KOPT-K1 (cell line): ENCODE data around the gene PPME1.
A peak's percentile ranks its signal among the peaks of the same experiment; 100 is the strongest.

ENCODE experiments used
- H3K27ac ChIP-seq: fragments of 200-600 bp; sonication (generic); 2 replicates; pipeline ENCODE4 v1.5.1; 2016; ENCODE audit warnings: antibody characterized with exemption, mild to moderate bottlenecking, low read depth, low read length; ENCODE audit not compliant: poor library complexity, severe bottlenecking
- H3K36me3 ChIP-seq: fragments of 200-600 bp; sonication (generic); 2 replicates; pipeline ENCODE4 v1.5.1; 2017; ENCODE audit warnings: antibody characterized with exemption, mild to moderate bottlenecking, low read length, moderate library complexity; ENCODE audit not compliant: insufficient read depth
- H3K9me3 ChIP-seq: fragments of 200-600 bp; sonication (generic); 2 replicates; pipeline ENCODE4 v1.5.1; 2017; ENCODE audit warnings: antibody characterized with exemption, low read length, mild to moderate bottlenecking; ENCODE audit not compliant: insufficient read depth, poor library complexity, severe bottlenecking

The PPME1 gene

DNA sequence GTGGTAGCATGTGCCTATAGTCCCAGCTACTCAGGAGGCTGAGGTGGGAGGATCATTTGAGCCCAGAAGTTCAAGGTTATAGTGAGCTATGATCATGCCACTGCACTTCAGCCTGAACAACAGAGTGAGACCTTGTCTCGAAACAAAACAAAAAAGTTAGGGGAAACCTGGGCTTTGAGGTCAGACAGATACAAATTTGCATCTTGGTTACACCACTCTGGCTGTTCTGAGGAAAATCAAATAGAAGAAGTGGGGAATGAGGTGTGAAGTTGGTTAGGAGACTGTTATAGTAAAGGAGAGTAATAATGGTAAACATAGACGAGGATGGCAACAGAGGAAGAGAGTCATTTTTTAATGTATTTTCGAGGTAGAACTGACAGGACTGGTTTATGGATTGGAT is 62.6 kb downstream of the PPME1 start:
- Histone ChIP-seq H3K36me3 (peaks cover 73% of the 10 kb centered on the region), H3K27ac (no peak overlapping the region), H3K9me3 (no peaks in the 10 kb centered on the region)

DNA sequence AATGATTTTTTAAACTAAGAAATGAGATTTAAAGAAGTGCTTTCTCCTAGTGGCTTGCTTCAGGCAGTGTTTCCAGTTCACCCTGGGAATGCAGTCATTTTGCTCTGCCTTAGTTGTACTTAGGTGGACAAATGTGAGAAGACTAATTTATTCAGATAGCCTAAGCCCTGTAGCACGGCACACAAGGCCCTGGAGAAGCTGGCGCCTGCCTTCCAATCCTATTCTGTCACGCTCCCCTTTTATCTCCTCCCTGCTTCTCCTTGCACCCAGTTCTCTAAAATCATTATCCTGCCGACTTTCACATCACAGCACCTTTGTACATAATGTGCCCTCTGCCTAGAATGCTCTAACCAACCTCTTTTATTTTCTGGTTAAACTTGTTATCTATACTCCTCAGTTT is 64.0 kb downstream of the PPME1 start:
- H3K9me3 ChIP-seq, result no peaks in the 10 kb centered on the region
- H3K27ac ChIP-seq, result no peak overlapping the region
- H3K36me3 ChIP-seq, result peaks cover 84% of the 10 kb centered on the region

DNA sequence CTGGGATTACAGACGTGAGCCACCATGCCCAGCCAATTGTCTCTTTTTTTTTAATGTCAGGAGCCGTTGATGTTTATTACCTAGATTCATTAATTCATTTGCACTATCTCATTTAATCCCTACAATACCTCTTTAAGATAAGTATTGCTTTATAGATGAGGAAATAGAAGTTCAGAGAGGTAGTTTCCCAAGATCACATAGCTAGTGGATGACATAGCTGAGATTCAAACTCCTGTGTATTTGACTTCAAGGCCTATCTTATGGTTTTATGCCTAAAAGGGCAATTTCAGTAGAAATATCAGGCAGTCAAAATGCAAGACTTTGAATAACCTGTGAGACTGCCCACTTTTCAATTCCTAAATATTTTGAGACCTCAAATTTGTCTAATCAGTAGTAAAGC is 66.5 kb downstream of the PPME1 start:
- Histone ChIP-seq H3K27ac (no peak overlapping the region), H3K9me3 (no peaks in the 10 kb centered on the region), H3K36me3 (peaks cover 90% of the 10 kb centered on the region)

DNA sequence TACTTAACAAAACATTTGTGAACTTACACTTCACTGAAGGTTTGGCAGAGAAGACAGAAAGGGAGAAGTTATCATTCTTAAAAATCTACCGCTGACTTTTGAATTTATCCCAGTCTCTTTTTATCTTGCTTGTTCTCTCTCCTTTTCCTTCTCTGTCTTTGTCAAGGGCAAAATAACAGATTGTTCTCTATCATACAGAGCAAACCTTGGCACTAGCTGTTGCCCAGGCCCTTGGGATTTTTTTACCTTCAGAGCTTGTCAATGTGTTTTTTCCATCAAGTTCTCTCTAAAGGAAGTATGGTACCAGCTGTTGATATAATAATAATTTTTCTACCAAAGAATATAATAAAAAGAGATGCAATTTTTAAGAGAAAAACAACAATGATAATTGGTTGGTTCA is 67.2 kb downstream of the PPME1 start:
- Histone ChIP-seq H3K36me3 (peaks cover 92% of the 10 kb centered on the region), H3K9me3 (no peaks in the 10 kb centered on the region), H3K27ac (no peak overlapping the region)

DNA sequence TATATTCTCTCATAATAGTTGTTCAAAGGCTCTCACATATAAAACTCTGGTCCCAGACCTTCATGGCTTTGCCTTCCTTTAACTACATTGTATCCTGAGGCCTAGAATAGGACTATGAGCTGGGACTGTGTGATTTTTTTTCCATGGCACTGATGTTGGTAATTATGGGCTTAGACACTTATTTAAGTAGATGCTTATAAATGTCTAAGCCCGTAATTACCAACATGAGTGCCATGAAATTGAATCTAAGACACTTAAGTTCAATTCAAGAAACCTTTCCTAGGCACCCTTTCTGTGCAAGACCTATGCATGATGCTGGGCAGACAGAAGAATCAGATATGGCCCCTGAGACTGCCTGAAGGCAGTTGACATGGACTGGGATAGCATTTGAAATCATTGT is 77.4 kb downstream of the PPME1 start:
- H3K27ac ChIP-seq, result no peak overlapping the region
- H3K9me3 ChIP-seq, result no peaks in the 10 kb centered on the region
- H3K36me3 ChIP-seq, result peaks cover 96% of the 10 kb centered on the region

DNA sequence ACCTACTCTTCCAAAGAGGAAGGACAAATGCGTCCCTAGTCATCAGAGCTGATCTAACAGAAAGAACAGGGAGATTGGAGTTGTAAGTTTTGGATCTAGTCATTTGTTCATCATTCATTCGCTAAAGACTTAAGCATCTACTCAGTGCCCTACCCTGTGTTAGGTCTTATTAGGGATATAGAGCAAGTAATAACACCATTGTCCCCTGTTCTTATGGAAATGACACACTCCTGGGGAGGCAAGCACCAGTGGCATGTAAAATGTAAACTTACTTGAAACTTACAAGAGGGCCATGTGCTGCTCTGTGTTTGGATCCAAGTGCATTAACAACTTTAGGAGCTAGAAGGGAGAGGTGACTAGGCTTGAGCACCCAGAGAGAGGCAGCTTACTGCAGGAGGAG is 78.4 kb downstream of the PPME1 start:
- no peaks in the 10 kb centered on the region for H3K9me3 ChIP-seq
- peaks cover 96% of the 10 kb centered on the region for H3K36me3 ChIP-seq
- H3K27ac ChIP-seq, result no peak overlapping the region

DNA sequence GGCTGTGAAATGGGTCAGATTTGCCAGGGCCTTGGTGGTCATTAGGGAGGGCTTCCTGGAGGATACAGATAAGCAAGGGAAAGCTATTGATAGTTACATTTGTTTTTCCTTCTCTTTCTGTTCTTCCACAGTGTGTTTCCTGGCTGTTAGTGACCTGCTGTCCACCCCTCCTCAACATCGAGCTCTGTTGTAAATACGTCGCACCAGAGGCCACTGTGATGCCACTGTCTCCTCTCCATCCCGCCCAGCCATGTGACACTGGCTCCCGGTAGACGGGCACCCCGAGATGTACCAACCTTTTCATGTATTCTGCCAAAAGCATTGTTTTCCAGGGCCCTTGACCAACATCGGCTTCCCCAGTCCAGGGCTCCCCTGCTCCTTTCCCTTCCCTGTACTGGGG is 82.3 kb downstream of the PPME1 start:
- Histone ChIP-seq H3K36me3 (peaks cover 83% of the 10 kb centered on the region), H3K9me3 (no peaks in the 10 kb centered on the region), H3K27ac (no peak overlapping the region)

DNA sequence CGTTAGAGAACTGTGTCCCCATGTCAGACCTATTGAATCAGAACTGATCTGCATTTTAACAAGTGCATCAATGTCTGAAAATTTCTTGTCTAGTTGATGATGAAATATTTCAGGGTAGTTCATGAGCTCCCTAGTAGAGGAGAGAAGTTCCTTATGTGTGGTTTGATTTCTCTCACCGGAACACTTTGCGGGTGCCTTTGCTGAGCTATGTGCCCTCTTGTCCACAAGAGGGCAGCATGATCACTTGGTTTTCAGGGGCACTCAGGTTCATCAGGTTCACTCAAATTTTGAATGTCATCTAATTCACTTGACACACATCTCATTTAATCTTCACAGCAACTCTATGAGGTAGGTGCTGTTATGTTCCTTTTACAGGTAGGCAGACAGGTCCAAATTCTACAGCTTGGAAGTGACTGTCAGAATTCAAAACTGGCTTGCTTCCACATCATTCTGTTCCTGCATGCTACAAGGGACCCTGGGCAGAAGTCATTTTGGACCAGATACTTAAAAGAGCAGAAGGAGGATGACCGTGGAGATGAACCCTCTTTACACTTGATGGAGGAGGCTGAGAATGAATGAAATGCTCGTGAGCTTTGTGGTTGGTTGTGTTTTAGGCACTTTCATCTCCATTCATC is 84.8 kb downstream of the PPME1 start:
- H3K27ac ChIP-seq, result no peak overlapping the region
- peaks cover 58% of the 10 kb centered on the region for H3K36me3 ChIP-seq

DNA sequence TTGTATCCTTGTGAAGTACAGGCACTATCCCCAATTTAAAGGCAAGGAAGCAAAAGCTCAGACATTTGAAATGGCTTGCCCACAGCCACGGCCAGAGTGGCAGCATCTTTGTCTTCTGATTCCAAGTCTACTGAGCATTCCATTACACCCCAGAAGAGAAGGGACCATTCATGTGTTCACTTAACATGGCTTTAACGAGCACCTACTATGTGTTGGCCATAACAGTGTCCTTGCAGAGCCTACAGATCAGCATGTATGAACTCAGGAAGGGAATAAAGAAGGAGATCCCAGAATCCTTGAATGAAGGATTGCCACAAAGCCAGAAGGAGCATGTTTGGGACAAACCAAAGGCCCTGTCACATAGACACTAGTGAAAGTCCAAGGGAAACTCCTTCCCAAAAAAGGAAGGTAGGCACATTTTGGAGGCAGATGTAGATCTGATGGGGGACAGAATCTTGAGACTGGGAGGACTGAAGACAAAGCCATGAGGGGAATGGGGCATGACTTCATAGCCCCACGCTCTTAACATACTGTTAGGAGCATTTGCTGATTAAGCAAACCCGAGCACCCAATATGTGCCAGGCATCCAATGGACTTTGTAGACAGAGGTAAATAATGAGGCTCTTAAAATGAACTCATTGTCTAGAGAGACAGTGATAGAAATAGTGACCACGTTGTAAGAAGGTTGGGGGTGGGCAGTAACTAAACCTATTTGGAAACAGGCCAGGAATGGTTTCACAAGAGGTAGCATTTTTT is 85.5 kb downstream of the PPME1 start:
- H3K36me3 ChIP-seq, result peaks cover 51% of the 10 kb centered on the region
- no peak overlapping the region for H3K27ac ChIP-seq
- peaks cover 8% of the 10 kb centered on the region for H3K9me3 ChIP-seq

More for the DNA sequence above, 84.8 kb downstream of the PPME1 start:
- peaks cover 3% of the 10 kb centered on the region for H3K9me3 ChIP-seq

DNA sequence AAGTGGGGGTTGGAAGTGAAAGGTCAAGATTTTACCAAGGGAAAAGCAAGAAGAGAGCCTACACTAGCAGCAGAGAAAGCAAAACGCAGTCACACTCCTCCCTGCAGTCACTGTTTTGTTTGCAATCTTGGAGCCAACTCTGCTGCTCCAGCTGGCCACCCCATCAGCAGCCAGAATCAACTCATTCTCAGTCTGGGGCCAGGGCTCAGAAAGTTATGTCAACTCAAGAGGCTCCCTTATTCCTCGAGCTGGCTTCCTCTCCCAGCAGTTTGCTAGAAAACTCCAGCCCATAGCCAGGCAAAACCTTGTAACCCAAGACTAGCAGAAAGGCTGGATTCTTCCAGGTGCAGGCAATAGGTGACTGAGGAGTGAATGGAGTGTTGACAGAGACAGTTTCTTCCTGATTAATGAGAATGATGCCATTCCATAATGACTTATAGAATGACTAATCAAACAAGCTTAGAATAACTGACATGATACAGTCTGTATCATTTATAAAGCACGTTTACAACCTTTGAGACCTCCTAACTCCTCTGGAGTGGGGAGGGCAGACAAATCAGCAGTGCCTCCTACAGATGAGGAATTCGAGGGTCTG is 87.0 kb downstream of the PPME1 start:
- no peak overlapping the region for H3K27ac ChIP-seq
- peaks cover 8% of the 10 kb centered on the region for H3K9me3 ChIP-seq
- peaks cover 36% of the 10 kb centered on the region for H3K36me3 ChIP-seq

DNA sequence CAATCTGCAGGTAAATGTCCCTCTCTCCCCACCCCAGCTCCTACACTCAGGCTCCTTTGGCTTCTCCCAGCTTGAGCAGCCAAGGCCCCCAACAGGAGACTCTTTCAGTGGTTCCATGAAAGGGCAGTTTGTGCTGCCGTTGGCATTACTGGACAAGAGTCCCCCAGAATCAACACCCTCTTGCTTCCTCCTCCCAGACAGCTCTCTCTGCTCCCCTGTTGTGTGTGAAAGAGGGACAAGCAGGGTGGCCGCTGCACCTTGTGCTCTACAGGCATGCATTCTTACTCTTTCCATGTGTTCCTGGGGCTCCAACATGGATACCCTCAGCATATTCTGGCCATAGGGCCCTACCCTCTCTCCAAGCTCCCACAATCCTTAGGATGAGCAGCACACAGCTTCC is 91.6 kb downstream of the PPME1 start:
- no peak overlapping the region for H3K27ac ChIP-seq
- H3K36me3 ChIP-seq, result no peaks in the 10 kb centered on the region

DNA sequence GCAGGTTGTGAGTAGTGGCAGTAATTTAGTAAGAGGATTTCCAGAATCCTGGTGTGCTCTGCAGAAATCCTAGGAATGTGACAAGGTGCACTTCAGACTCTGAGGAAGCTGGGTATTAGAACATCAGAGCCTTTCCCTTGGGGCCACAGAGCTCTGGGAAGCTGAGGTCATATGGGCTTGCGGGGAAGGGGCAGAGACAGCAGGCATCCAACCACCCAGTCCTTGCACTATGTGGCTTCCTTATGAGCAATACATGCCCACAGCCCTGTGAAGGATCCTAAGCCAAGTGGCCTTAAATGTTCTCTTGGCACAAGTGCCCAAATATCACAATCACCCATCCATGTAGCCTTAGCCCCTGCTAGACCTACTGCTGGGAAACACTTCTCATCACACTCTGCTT is 94.2 kb downstream of the PPME1 start:
- H3K9me3 ChIP-seq, result peaks cover 8% of the 10 kb centered on the region
- no peaks in the 10 kb centered on the region for H3K36me3 ChIP-seq
- no peak overlapping the region for H3K27ac ChIP-seq

More for the DNA sequence above, 91.6 kb downstream of the PPME1 start:
- peaks cover 8% of the 10 kb centered on the region for H3K9me3 ChIP-seq

DNA sequence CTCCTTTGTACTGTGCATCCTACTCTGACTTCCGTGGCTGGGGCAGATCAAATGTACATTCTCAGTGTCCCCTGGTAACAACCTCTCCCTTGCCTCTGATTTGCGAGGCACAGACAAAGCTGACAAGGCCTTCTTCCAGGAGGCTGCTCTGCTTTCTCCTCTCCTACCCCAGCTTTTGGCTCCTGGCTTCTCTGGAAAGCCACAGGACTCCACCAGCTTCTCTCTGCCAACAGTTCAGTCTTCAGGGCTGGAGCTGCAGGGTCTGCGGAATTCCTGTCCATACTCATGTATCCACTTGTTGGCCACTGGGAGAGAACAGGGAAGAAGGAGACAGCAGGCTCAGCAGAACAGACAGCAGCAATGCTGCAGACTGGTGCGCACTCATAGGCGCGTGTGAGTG is 95.9 kb downstream of the PPME1 start:
- Histone ChIP-seq H3K36me3 (no peaks in the 10 kb centered on the region), H3K27ac (no peak overlapping the region)

DNA sequence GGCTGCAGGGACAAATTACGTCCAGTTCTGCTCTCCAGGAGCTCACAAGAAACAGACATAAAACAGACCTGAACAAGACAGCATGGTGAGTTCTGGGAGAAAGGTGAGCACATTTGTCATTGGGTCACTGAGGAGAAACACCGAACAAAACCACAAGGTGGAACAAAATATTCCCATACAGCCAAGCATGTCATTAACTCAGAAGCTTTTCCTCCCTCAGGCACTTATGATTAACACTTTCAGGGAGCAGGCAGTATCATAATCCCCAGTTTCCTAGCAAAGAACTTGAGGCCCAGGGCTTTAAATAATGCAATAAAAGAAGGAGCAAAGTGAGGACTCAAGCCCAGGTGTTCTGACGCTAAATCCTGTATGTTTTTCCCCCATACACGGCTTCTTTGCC is 97.4 kb downstream of the PPME1 start:
- Histone ChIP-seq H3K9me3 (no peaks in the 10 kb centered on the region), H3K27ac (no peak overlapping the region), H3K36me3 (no peaks in the 10 kb centered on the region)

More for the DNA sequence above, 95.9 kb downstream of the PPME1 start:
- H3K9me3 ChIP-seq, result no peaks in the 10 kb centered on the region

DNA sequence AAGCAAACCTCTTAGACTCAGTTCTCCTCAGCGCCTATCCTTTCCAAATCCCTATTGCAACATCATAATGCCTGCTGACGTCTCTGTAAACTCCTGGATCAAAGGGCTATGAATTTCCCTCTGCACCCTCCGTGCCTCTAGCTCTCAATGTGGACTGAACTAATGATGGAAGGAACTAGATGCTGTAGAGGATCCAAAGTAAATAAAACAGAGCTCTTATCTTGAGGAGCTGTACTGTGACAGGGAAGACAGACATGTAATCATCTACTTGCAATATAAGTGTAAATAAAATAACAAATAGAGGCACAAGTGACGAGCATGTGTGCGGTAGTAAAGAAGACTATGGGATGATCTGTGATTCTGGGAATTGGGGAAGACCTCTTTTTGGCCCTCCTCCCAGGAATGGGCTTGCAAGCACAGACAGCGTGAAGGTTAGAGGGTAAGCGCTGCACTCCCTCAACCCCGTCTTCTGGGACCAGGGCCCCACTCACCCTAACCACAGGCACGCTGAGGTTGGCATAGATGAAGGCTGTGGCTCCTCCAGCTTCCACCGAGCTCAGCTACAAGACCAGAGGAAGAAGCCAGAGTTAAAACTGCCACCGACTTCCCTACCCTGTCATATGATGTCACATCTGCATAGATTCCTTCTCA is 98.2 kb downstream of the PPME1 start:
- Histone ChIP-seq H3K27ac (peak overlapping the region; percentile 8), H3K36me3 (no peaks in the 10 kb centered on the region), H3K9me3 (no peaks in the 10 kb centered on the region)
